Mucosa of descending colon (tissue), 3 donors: Measurements from ENCODE around the gene FBXO42. TPM values are rescaled to one million over a fixed set of nuclear protein-coding genes. Genes with fewer than 3 reads are reported as not detected.

Experiments
- ATAC-seq: fragments of 200-7000 bp; cut with Tn5 transposase; one replicate; pipeline ENCODE4 v1.9.1; 2020; ENCODE audit warnings: mild to moderate bottlenecking, moderate library complexity
- DNase-seq, 3 donors: peaks; one replicate each; pipeline ENCODE4 v3.0.0-alpha.2; 2020
- H3K36me3 ChIP-seq: fragments of 200-600 bp; one replicate; pipeline ENCODE4 v1.8.0; 2021; ENCODE audit warnings: low read depth, mild to moderate bottlenecking
- H3K4me1 ChIP-seq: fragments of 200-600 bp; one replicate; pipeline ENCODE4 v1.8.0; 2021; ENCODE audit warnings: low read depth, mild to moderate bottlenecking
- H3K4me3 ChIP-seq: fragments of 200-600 bp; one replicate; pipeline ENCODE4 v1.8.0; 2021; ENCODE audit warnings: mild to moderate bottlenecking
- H3K9me3 ChIP-seq: fragments of 200-600 bp; one replicate; pipeline ENCODE4 v1.8.0; 2021; ENCODE audit warnings: mild to moderate bottlenecking
- CTCF ChIP-seq: fragments of 200-600 bp; IDR thresholded peaks from one replicate; pipeline ENCODE4 v1.8.0; 2022; ENCODE audit warnings: antibody characterized with exemption, mild to moderate bottlenecking
- intact Hi-C, 2 donors: fragments of 100-400 bp; cut with DNase I in 1 of 2; cut with micrococcal nuclease in 1 of 2; formaldehyde crosslinking; loops; one replicate each; pipeline versions ENCODE4 v1.11.0 to v1.11.1; 2022; cut with DNase I, micrococcal nuclease
- total RNA-seq, 3 donors: library from RNA; stranded (reverse); fragmentation: NEBNext Ultra II Directional in 2 of 3; extraction: Animal tissue kit (Norgen Biotek cat#: 25700) in 2 of 3; gene quantifications; one replicate each; pipeline versions ENCODE4 v1.2.1 to v1.2.4, GENCODE V29; 2021 to 2023
- donor health status: DM: no; HTN: no; CAD: no; lungs with moderate emphysema.
- donor health status: DM: no; HTN: no; CAD: no.
- donor health status: DM: no; HTN: yes; CAD: no.

The FBXO42 gene
- total RNA-seq, 3 donors from 2014 or later = 12.9 to 20.6 (median 16.3) TPM

DNA sequence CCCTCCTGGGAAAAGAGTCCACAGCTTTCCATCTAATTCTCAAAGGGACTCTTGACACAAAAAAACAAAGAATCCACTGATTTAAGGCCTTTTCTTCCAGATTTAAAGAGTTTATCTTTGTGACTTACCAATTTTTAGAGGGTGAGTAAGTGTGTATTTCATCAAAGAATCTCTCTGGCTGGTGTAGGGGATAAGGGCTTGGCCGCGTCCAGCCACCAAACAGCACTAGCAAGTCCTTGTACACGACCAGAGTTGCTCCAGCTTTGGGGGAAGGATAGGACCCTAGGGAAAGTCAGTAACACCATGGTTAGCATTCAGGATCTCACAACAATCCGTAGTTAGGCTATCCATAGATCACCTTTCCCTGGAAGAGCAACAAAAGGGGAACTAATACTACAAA, 95.8 kb downstream of the FBXO42 start:
- Histone ChIP-seq H3K4me3 (no peak overlapping the region), H3K9me3 (no peaks in the 10 kb centered on the region), H3K4me1 (no peaks in the 10 kb centered on the region), H3K36me3 (no peaks in the 10 kb centered on the region)
- DNase-seq (no peak), ATAC-seq (no peak)
- TF ChIP-seq CTCF = no peak
- intact Hi-C loops = no loop called here

DNA sequence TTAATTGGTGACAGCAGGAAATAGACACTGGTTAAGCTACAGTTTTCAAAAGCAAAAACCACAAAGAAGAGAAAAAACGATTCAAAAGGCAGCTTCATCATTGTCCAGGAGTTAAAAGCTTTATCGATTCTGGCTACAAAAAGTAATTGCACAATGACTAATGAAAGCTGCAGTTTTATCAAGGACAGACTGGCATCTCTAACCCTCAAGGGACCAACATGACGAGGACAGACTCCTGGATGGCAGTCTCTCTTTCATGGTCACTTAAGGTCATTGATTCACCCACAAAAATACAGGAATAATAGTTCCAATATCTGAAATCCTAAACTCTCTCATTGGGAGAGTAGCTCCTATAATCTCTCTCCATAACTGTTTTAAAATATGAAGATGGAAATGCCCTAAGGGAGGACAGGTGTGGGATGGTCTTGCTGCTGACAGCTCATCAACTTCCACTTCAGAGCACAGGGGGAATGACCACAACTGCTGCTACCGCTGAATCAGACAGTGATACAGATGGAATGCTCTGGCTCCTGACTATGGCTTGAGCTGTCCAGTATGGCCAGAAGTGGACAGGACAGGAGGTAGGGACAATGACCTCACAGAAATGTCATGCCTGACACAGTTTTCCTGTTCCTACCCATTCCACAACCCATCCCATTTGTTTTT, 97.9 kb downstream of the FBXO42 start:
- TF ChIP-seq CTCF = no peak
- Histone ChIP-seq H3K4me1 (peaks cover 1% of the 10 kb centered on the region), H3K4me3 (no peak overlapping the region), H3K36me3 (no peaks in the 10 kb centered on the region), H3K9me3 (no peaks in the 10 kb centered on the region)
- no peak for DNase-seq
- no peak for ATAC-seq
- intact Hi-C loops = no loop called here

DNA sequence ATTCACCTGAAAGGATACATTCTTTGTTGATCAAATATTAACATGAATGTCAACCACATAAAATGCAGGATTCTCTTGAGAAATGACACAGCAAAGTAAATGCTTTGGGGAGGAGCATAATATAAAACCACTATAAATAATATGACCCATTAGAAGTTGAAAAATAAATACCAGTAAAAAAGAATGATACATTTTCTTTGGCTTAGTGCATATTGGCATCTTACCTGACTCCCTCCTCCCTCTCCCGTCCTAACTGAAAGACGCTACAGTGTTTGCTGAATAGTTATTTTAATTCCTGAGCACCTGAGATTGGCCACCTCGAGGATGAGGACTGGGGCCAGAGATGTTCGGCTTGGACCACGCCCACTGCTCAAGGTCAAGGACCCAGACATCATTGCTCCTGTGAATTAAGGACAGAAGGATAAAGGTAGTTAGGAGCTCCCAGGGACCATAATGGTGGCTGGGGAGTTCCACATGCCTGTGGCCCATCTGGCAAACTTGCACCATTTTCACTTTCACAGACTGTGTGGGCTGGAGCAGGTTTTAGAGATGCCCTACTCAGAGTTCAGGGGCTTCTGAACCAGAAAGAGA, 98.9 kb downstream of the FBXO42 start:
- Histone ChIP-seq H3K36me3 (no peaks in the 10 kb centered on the region), H3K4me3 (no peak overlapping the region), H3K4me1 (peaks cover 11% of the 10 kb centered on the region), H3K9me3 (no peaks in the 10 kb centered on the region)
- TF ChIP-seq CTCF = no peak
- ATAC-seq (no peak), DNase-seq (no peak)
- intact Hi-C loops = no loop called here

DNA sequence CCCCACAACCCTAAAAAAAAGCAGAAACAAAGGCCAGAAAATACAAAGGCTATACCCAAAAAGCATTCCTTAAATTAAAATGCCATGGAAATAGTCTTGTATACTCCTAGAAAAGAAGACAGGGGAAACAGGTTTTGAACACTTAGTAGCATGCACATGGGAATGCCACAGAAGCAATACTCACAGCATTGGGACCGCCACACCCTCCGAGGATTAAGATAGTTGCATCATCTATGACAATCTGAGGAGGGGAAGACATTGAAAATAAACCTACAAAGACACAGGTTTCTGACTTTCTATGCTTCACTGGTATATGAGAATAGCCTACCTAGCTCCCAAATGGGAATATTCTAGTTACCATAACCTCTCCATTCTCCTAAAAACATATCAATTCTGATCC, 99.4 kb downstream of the FBXO42 start:
- no peak overlapping the region for H3K4me3 ChIP-seq
- peaks cover 15% of the 10 kb centered on the region for H3K4me1 ChIP-seq
- ATAC-seq (no peak), DNase-seq (no peak)
- H3K9me3 ChIP-seq = no peaks in the 10 kb centered on the region
- intact Hi-C loops = no loop called here
- H3K36me3 ChIP-seq = no peaks in the 10 kb centered on the region
- TF ChIP-seq CTCF = no peak

DNA sequence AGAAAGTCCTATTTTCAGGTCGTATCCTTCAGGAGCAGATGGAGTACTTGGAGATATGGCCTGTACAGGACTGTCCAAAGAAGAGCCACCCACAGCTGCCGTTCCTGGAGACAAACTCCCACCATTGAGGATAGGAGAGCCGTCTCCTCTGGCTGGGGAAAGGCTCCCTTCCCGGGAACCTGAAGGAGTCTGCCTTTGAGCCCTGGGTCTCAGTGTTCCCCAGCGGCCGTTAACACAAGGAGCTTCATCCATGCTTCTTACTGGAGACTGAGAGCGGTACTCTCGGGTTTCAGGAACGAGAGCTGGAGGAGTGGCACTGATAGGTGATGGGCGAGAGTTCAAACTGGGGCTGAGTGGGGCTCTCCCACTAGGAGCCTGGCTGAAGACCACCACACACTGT, 100.9 kb downstream of the FBXO42 start:
- H3K4me1 ChIP-seq = peaks cover 17% of the 10 kb centered on the region
- intact Hi-C loops = no loop called here
- H3K4me3 ChIP-seq = no peak overlapping the region
- no peak for TF ChIP-seq CTCF
- H3K36me3 ChIP-seq = no peaks in the 10 kb centered on the region
- DNase-seq = no peak
- ATAC-seq = no peak
- no peaks in the 10 kb centered on the region for H3K9me3 ChIP-seq
